Activated naive CD4-positive, alpha-beta T cell treated with anti-CD3 and anti-CD28 coated beads, Interleukin-2, amount 50 U/mL, for 72 hours (primary cell): ENCODE results near the gene MGAT5B. TPM values are rescaled to one million over a fixed set of nuclear protein-coding genes. Genes with fewer than 3 reads are reported as not detected.

Experiments
- ATAC-seq, 2 donors: fragments of 150-1000 bp; cut with Tn5 transposase; 2 replicates each; pipeline ENCODE4 v1.10.0; 2021; ENCODE audit warnings: mild to moderate bottlenecking in 2 of 2, moderate library complexity in 2 of 2
- DNase-seq, 2 donors: peaks; one replicate each; pipeline ENCODE4 v3.0.0; 2021 to 2022; ENCODE audit warnings: low spot score in 2 of 2
- H3K27ac Mint-ChIP-seq, 2 donors: one replicate each; pipeline ENCODE4 v1.8.0; 2022; ENCODE audit warnings: mild to moderate bottlenecking in 2 of 2, mixed read lengths in 2 of 2
- H3K36me3 Mint-ChIP-seq, 2 donors: one replicate each; pipeline ENCODE4 v1.8.0; 2022; ENCODE audit warnings: mixed read lengths in 2 of 2
- H3K9me3 Mint-ChIP-seq, 2 donors: one replicate each; pipeline ENCODE4 v1.8.0; 2022; ENCODE audit warnings: mixed read lengths in 2 of 2
- total RNA-seq, 2 donors: library from RNA; stranded (reverse); gene quantifications; one replicate each; pipeline ENCODE4 v1.2.3, GENCODE V29; 2022

Gene MGAT5B
- total RNA-seq, 2 donors from 2014 or later, result 0.77 TPM; not detected in 1

DNA sequence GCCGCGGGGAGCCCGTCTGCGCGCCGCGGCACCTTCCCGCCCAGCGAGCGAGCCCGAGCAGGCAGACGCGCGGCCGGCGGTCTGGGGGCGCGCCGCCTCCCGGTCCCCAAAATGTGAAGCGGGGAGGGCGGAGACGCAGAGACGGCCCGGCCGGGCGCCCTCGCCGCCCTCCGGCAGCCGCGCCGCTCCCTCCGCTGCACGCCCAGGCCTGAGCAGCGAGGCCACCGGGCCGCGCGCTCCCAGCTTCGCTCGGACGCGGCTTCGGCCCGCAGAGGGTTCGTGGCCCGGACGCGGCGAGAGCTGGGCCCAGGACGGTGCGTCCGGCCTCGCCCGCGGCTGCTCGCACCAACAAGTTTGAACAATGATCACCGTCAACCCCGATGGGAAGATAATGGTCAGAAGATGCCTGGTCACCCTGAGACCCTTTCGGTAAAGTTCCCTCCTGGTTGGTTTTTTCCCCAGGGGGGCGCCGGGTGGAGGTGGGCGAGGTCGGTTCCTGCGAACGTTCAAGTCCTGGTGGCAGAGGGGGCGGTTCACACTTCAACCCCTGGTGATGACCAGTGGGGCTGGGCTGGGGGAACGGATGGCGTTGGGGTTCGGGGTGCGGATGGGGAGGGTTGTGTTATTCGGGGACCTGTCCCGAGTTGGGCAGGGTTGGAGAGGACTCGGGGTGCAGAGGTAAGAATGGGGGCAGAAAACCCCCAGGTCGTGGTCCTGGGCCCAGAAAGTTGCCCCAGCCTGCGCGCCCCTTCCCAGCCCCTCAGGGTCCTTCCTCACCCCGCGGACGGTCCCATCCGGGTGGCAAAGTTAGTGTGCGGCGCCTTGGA lies 678 bp downstream of the MGAT5B start:
- Mint-ChIP-seq H3K27ac (no peak overlapping the region), H3K9me3 (no peaks in the 10 kb centered on the region), H3K36me3 (no peaks in the 10 kb centered on the region)
- DNase-seq, result no peak
- ATAC-seq, result peak; percentile 22 to 37

DNA sequence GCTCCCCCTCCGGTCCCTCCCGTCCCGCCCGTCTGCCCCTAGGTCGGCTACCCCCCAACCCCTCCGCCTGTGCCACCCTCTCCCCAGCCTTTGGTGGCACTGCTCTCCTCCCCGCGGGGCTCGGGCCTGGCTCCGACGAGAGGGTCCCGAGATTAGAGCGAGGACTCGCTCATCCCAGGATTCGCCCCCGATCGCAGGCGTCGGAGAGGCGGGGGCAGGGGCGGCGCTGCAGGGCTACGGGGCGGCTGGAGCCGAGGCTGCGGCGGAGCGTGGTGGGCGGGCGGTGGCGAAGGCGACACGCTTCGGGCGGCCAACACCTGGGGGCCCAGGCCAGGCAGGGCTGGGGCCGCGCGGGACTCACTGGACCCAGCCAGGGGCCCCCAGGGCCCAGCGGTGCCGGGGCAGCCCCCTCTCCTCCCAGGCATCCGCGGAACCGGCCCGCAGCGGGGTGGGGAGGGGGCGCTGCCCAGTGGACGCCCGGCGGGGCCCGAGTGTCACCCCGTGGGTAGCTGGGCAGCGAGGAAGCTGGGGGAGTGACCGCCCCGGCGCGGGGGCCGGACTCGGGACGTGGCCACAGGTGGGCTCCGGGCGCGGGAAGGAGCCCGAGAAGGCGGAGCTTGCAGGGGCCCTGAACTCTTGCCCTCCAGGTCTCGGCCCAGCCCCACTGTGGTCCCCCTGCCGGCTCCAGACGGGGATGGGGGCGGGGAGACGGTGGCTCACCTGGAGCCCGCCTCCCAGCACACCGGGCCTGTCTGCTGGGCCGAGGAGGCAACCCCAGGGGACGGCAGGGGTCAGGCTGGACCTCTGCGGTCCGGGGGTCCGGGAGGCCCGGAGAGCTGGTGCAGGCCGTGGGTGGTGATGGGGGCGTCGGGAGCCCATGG lies 1.5 kb downstream of the MGAT5B start:
- ATAC-seq (no peak), DNase-seq (no peak)
- no peaks in the 10 kb centered on the region for H3K9me3 Mint-ChIP-seq
- H3K36me3 Mint-ChIP-seq, result no peaks in the 10 kb centered on the region
- no peak overlapping the region for H3K27ac Mint-ChIP-seq

DNA sequence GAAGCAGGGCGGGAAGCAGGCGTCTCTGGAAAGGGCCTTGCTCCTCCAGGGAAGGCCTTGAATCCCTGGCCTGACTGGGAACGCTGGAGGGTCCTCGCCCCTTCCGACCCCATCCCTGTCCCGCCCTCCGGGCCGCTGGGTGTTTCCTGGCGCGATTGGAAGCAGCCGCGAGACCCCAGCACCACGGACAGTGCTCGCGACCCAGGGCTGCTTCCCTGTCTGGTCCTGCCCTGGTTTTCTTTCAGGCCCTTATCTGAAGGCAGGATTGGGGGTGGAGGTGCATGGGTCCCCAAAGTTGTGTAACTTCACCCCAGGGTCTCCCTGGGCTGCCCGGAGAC lies 2.1 kb downstream of the MGAT5B start:
- Mint-ChIP-seq H3K36me3 (peaks cover 3% of the 10 kb centered on the region in 2 donors), H3K9me3 (peaks cover 0 to 2% of the 10 kb centered on the region in 2 donors), H3K27ac (no peak overlapping the region)
- DNase-seq (no peak), ATAC-seq (no peak)

DNA sequence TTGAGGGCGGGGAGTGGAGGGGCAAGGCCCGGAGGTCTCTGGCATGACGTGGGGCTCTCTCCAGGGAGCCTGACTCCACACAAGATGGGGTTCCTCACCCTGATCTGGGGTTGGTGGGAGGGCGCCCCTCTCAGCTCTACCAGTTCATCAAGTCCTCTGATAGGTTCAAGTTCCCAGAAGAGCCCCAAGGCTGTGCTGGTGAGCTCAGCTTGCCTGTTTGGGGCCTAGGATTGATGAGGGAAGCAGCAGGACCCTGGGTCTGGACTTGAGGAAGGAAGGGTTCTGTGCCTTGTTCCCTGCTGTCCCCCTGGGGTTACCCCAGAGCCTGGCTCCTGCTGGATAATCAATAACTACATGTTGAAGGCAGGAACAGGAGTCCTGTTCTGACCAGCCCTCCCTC lies 3.5 kb downstream of the MGAT5B start:
- H3K9me3 Mint-ChIP-seq, result peaks cover 0 to 8% of the 10 kb centered on the region in 2 donors
- H3K27ac Mint-ChIP-seq, result no peak overlapping the region
- H3K36me3 Mint-ChIP-seq, result peaks cover 7 to 9% of the 10 kb centered on the region in 2 donors
- no peak for DNase-seq
- ATAC-seq, result no peak

DNA sequence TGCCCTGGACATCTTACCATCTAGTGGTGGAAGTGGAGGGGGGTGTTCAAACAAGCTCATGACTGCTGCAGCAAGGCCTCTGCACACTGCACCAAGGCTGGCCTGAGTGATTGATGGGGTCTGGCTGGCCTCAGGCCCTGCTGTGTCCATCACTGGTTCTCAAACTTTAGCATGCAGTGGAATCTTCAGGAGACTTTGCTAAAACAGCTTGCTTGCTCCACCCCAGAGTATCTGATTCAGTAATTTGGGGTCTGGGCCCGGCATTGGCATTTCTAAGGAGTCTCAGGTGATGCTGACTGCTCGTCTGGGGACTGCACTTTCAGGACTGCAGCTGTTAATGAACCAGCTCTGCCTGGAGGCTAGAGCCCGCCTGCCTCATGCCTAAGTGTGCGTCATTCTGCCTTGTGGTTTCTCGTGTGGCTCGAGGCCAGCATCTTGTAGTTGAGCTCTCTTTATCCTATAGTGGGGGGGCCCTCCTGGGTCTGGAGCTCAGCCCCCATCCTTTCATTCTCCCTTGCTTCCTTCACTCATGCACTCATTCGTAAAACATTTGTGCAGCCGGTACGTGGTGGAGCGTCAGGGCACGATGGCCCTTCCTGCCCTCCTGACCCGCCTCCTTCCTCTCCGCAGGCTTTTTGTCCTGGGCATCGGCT lies 4.1 kb downstream of the MGAT5B start:
- no peak for ATAC-seq
- no peak overlapping the region for H3K27ac Mint-ChIP-seq
- H3K9me3 Mint-ChIP-seq, result peaks cover 0 to 8% of the 10 kb centered on the region in 2 donors
- no peak for DNase-seq
- H3K36me3 Mint-ChIP-seq, result peaks cover 7 to 9% of the 10 kb centered on the region in 2 donors

DNA sequence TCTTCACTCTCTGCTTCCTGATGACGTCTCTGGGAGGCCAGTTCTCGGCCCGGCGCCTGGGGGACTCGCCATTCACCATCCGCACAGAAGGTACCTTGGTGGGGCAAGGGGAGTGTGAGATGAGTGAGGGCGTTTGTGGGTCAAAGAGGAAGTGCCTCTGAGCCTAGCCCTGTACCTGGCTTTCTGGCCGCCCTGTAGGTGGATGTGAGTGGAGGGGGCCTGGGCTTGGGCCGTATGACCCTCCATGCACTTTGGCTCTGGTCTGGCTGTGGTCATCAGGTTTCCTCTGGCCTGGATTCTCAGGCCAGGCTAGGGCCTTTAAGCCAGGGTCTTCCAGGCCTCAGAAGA lies 4.6 kb downstream of the MGAT5B start:
- Mint-ChIP-seq H3K36me3 (peaks cover 7 to 9% of the 10 kb centered on the region in 2 donors), H3K27ac (no peak overlapping the region), H3K9me3 (peaks cover 0 to 8% of the 10 kb centered on the region in 2 donors)
- ATAC-seq, result no peak
- DNase-seq, result no peak

DNA sequence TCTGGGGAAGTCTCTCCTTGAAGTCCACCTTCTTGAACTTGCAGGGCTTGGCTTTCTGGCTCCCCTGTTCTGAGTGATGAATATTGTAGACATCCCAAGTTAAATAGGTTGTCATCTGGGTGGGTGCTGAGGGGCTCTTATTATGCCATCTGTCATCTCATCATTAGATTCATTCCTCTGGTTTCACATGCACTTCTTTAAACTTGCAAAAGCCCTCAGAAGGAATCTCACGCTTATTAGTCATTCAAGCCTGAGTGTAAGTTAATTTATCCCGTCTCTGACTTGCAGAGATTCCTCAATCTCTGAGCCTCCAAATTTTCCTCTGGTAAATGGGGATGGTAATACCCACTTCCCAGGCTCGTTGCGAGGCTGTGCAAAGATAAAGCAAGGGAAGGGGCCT lies 5.7 kb downstream of the MGAT5B start:
- Mint-ChIP-seq H3K36me3 (peaks cover 7 to 9% of the 10 kb centered on the region in 2 donors), H3K9me3 (peaks cover 0 to 8% of the 10 kb centered on the region in 2 donors), H3K27ac (no peak overlapping the region)
- no peak for ATAC-seq
- DNase-seq, result no peak

DNA sequence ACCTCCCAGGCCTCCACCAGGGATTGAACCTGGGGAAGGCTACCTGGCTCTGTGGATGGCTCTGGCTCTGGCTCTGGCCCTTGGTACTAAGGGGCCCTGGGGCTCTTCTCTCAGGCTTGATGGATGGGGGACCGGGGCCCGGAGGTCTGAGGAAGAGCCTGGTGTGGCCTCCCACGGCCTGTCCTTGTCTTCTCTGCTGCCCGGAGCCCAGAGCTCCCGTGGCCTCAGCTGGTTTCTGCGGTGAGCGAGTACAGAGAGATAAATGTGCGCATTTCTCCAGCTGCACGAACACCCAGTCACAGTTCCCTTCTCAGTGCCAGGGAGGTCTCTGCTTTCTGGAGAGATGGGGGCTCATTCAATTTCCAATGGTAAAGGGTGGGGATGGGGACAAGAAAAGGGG lies 9.2 kb downstream of the MGAT5B start:
- Mint-ChIP-seq H3K27ac (no peak overlapping the region), H3K9me3 (peaks cover 0 to 8% of the 10 kb centered on the region in 2 donors), H3K36me3 (peaks cover 7 to 9% of the 10 kb centered on the region in 2 donors)
- ATAC-seq, result no peak
- no peak for DNase-seq

DNA sequence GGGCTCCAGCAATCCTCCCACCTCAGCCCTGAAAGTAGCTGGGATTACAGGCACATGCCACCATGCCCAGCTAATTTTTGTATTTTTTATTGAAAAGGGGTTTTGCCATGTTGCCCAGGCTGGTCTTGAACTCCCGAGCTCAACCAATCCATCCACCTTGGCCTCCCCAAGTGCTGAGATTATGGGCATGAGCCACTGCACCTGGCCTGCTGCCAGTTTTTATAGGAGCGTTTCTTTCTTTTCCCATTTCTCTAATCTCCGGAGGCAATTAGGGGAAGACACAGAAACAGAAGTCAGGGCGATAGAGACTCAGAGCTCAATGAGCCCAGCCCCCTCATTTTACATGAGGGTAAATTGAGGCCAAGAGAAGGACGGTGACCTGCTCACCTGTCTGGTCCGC lies 10.4 kb downstream of the MGAT5B start:
- no peak for ATAC-seq

DNA sequence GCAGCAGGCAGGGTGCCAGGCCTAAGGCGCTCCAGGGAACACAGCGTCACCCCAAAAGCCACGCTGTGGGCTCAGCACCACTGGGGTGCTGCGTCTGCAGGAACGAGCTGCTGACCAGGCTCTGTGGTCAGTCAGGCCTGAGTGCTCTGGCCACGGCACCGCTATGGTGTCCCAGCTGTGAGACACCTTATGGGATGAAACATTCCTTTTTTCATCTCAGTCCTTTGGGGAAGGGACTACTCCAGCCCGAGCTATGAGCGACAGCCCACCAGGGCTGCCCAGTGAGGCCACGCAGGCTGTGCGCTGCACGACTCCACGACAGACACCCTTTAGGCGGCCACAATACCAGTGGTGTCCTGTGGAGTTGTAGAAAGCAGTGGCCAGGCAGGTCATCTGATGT lies 11.1 kb downstream of the MGAT5B start:
- no peak for DNase-seq
- no peak for ATAC-seq
- no peak overlapping the region for H3K27ac Mint-ChIP-seq
- H3K9me3 Mint-ChIP-seq, result peaks cover 0 to 8% of the 10 kb centered on the region in 2 donors
- H3K36me3 Mint-ChIP-seq, result peaks cover 7 to 9% of the 10 kb centered on the region in 2 donors

More for the DNA sequence above, 10.4 kb downstream of the MGAT5B start:
- Mint-ChIP-seq H3K9me3 (peaks cover 0 to 8% of the 10 kb centered on the region in 2 donors), H3K27ac (no peak overlapping the region), H3K36me3 (peaks cover 7 to 9% of the 10 kb centered on the region in 2 donors)
- no peak for DNase-seq

DNA sequence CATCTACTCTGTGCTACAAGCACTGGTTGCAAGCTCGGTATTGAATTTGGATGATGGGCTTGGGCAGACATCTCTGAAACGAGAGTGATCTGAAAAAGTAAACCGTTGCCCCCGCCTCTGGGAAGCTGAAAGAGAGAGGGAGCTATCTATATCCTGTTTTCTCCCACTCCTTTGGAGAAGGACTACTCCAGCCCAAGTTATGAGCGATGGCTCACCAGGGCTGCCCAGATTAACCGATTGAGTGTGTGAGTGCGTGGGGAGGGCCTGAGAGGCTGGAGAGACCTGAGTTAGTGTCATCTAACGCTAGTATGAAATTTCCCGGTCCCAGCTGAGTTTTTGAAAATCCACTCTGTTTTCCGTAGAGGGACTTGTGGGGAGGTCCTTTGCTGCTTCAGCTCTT lies 11.5 kb downstream of the MGAT5B start:
- Mint-ChIP-seq H3K9me3 (peaks cover 0 to 8% of the 10 kb centered on the region in 2 donors), H3K27ac (no peak overlapping the region), H3K36me3 (peaks cover 7 to 9% of the 10 kb centered on the region in 2 donors)
- DNase-seq (no peak), ATAC-seq (no peak)

DNA sequence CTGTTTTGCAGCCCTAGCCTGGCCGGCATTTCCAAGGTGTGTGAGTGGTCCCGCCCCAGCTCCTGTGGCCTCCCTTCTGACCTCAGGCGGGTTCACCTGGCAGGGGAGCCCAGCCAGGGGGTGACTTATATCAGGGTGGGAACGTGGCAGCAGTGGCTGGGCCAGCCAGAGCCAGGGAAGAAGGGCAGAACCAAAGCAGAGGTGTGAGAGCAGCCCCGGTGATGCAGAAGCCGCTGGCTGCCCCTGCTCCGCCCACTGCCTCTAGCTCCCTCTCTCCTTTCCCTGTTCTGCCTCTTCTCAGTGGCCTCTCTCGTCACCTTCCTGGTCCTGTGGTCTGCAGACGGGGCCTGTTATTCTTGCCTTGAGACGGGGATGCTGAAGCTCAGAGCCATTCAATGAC lies 12.1 kb downstream of the MGAT5B start:
- Mint-ChIP-seq H3K9me3 (peaks cover 0 to 6% of the 10 kb centered on the region in 2 donors), H3K36me3 (peaks cover 5 to 7% of the 10 kb centered on the region in 2 donors), H3K27ac (no peak overlapping the region)
- DNase-seq, result no peak
- ATAC-seq, result no peak

DNA sequence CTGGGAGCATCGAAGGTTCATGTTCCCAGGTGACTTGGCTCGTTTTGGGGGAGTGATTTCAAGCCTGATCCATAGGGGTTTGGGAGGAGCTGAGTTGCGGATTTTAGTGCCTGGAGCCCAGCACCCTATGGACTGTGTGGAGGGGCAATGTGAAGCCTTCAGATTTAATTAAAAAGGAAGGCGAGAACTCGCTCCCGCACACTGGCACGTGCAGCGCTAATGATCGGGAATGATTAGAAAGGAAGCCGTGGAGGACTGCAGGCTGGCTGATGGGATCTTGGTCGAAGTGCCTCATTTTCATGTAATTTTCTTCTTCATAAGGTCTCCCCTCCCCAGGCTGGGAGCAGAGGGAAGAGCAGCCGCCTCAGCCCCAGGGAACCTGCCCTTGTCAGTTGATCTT lies 12.8 kb downstream of the MGAT5B start:
- H3K27ac Mint-ChIP-seq, result peak overlapping the region in 1 of 2 donors; percentile 77
- H3K36me3 Mint-ChIP-seq, result no peaks in the 10 kb centered on the region
- DNase-seq, result no peak
- H3K9me3 Mint-ChIP-seq, result no peaks in the 10 kb centered on the region
- ATAC-seq, result no peak

DNA sequence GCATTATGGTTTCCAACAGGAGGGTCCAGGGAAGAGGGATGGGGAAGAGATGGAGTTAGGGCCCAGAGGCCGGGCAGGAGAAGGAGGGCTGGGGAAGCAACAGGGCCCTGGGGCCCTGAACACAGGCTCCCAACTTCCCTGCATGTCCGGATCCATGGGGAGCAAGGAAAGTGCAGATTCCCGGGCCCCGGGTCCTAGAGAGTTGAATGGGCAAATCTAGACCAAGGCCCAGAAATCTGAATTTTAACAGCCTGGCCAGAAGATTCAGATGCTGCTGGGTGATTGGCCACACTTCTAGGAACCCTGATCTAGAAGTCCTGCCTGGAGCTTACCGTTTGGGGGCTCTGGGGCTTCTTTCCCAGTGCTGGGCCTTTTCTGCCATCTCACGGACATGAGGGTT lies 13.2 kb downstream of the MGAT5B start:
- ATAC-seq (no peak), DNase-seq (no peak)
- Mint-ChIP-seq H3K27ac (no peak overlapping the region), H3K36me3 (no peaks in the 10 kb centered on the region), H3K9me3 (no peaks in the 10 kb centered on the region)

DNA sequence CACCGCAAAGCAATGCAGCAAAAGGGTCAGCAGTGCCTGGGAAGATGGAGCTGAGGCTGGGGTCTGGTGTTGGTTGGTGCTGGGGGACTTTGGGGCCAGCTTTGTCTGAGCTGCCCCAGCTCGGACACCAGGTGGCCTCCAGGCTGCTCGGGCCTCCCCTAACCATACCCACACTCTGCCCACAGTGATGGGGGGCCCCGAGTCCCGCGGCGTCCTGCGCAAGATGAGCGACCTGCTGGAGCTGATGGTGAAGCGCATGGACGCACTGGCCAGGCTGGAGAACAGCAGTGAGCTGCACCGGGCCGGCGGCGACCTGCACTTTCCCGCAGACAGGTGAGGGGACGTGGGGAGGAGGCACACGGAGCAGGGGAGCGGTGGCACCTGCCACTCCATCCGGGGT lies 13.8 kb downstream of the MGAT5B start:
- H3K9me3 Mint-ChIP-seq, result no peaks in the 10 kb centered on the region
- H3K27ac Mint-ChIP-seq, result no peak overlapping the region
- DNase-seq (no peak), ATAC-seq (no peak)
- H3K36me3 Mint-ChIP-seq, result no peaks in the 10 kb centered on the region

DNA sequence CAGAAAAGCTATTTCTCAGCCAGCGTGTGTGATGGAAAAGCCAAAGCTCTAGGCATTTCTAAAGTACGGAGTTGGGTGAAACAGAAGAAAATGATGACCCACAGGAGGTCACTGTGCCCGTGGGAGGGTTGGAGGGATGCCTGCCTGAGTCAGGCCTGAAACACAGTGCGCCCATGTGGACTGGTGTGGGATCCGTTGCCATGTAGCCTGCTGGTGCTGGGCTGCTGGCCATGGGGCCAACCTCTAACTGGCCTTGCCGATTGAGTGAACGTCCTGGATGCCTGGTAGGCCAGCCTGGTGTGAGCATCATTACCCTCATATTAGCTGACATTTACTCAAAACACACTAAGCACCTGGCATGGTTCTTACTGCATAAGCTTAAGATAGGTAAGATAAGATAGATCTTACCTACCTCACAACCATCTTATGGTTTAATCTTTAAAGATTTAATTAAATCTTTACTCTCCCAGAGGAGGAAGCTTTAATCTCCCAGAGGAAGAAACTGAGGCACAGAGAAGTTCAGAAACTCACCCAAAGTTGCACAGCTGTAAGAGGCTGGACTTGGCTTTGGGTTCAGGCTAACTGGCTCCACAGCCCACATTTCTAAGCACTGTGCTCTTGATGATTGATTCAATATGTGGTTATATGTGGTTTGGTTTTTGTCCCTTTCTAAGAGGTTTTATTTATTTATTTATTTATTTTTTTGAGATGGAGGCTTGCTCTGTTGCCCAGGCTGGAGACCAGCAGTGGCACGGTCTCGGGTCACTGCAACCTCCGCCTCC lies 15.7 kb downstream of the MGAT5B start:
- Mint-ChIP-seq H3K9me3 (no peaks in the 10 kb centered on the region), H3K27ac (no peak overlapping the region), H3K36me3 (no peaks in the 10 kb centered on the region)
- no peak for ATAC-seq
- DNase-seq, result no peak
